ENCODE results near the gene VWA2. TPM values are rescaled to one million over a fixed set of nuclear protein-coding genes. Genes with fewer than 3 reads are reported as not detected.

Gene VWA2
- polyA plus RNA-seq, 1 donor (not counting 4 experiments of a cell fraction or from before 2014, with no cell fraction given) = 0.41 TPM

- H3K4me3 ChIP-seq (ENCODE audit: control insufficient read depth in 2 of 3, extremely low read depth in 1 of 3, insufficient read depth in 2 of 3, low read depth in 1 of 3, low read length in 3 of 3) = no peak overlapping the region
- H3K9me1 ChIP-seq (ENCODE audit: control insufficient read depth, extremely low read depth, insufficient read depth, low read length) = peaks cover 4% of the 10 kb centered on the region
- H3K27ac ChIP-seq (ENCODE audit: control insufficient read depth, insufficient read depth, low read length) = no peak overlapping the region
- H3K9ac ChIP-seq (ENCODE audit: control insufficient read depth, extremely low read depth, insufficient read depth, low read length) = no peak overlapping the region
- no peaks in the 10 kb centered on the region for H3K9me3 ChIP-seq (ENCODE audit: control insufficient read depth, low read depth, low read length)
- no peak for DNase-seq (ENCODE audit: low read depth, low spot score)
- H2AFZ ChIP-seq (ENCODE audit: control insufficient read depth, low read length) = no peak overlapping the region
- H3K4me2 ChIP-seq (ENCODE audit: control insufficient read depth, extremely low read depth, insufficient read depth, low read depth, low read length) = no peak overlapping the region
- H3K36me3 ChIP-seq (ENCODE audit: control insufficient read depth in 2 of 2, extremely low read depth in 1 of 2, insufficient read depth in 2 of 2, low read length in 2 of 2) = peaks cover 6 to 48% of the 10 kb centered on the region in 2 experiments
- H4K20me1 ChIP-seq (ENCODE audit: control insufficient read depth, extremely low read depth, insufficient read depth, low read length) = no peaks in the 10 kb centered on the region
- H3K79me2 ChIP-seq (ENCODE audit: control insufficient read depth, insufficient read depth, low read length) = peaks cover 10% of the 10 kb centered on the region
- FAIRE-seq = no peak
- dilution Hi-C loops (cut with MboI; ENCODE audit: extremely low pct_ligation_motif_present, low sequenced_read_pairs) = no loop called here
- no peak for TF ChIP-seq CTCF (optimal IDR thresholded peaks at IDR 0.05 in 1 of 3, IDR thresholded peaks at IDR 0.05 in 1 of 3, conservative IDR thresholded peaks at IDR 0.05 in 1 of 3; ENCODE audit: extremely low read depth in 1 of 3, insufficient read depth in 2 of 3, low read length in 3 of 3)
- TF ChIP-seq EZH2 (IDR thresholded peaks at IDR 0.05; ENCODE audit: low read length) = no peak
- no peaks in the 10 kb centered on the region for H3K27me3 ChIP-seq (ENCODE audit: control insufficient read depth, extremely low read depth, insufficient read depth, low read length)
- H3K4me1 ChIP-seq (ENCODE audit: control insufficient read depth, extremely low read depth, insufficient read depth, low read length) = peaks cover 36% of the 10 kb centered on the region
Measured at GRCh38 chr10:114334301-114334700, 95.2 kb downstream of the VWA2 start.

GRCh38 chr10:114335614-114336013, 96.6 kb downstream of the VWA2 start:
- DNase-seq (ENCODE audit: low read depth, low spot score) (no peak), FAIRE-seq (no peak)
- H3K36me3 ChIP-seq (ENCODE audit: control insufficient read depth in 2 of 2, extremely low read depth in 1 of 2, insufficient read depth in 2 of 2, low read length in 2 of 2) = peaks cover 6 to 44% of the 10 kb centered on the region in 2 experiments
- H3K4me3 ChIP-seq (ENCODE audit: control insufficient read depth in 2 of 3, extremely low read depth in 1 of 3, insufficient read depth in 2 of 3, low read depth in 1 of 3, low read length in 3 of 3) = no peak overlapping the region
- H3K9ac ChIP-seq (ENCODE audit: control insufficient read depth, extremely low read depth, insufficient read depth, low read length) = no peak overlapping the region
- H3K27me3 ChIP-seq (ENCODE audit: control insufficient read depth, extremely low read depth, insufficient read depth, low read length) = no peaks in the 10 kb centered on the region
- no peaks in the 10 kb centered on the region for H3K9me3 ChIP-seq (ENCODE audit: control insufficient read depth, low read depth, low read length)
- H4K20me1 ChIP-seq (ENCODE audit: control insufficient read depth, extremely low read depth, insufficient read depth, low read length) = no peaks in the 10 kb centered on the region
- H3K4me2 ChIP-seq (ENCODE audit: control insufficient read depth, extremely low read depth, insufficient read depth, low read depth, low read length) = no peak overlapping the region
- TF ChIP-seq CTCF (optimal IDR thresholded peaks at IDR 0.05 in 1 of 3, IDR thresholded peaks at IDR 0.05 in 1 of 3, conservative IDR thresholded peaks at IDR 0.05 in 1 of 3; ENCODE audit: extremely low read depth in 1 of 3, insufficient read depth in 2 of 3, low read length in 3 of 3) (no peak), EZH2 (IDR thresholded peaks at IDR 0.05; ENCODE audit: low read length) (no peak)
- H2AFZ ChIP-seq (ENCODE audit: control insufficient read depth, low read length) = no peak overlapping the region
- peaks cover 4% of the 10 kb centered on the region for H3K9me1 ChIP-seq (ENCODE audit: control insufficient read depth, extremely low read depth, insufficient read depth, low read length)
- dilution Hi-C loops (cut with MboI; ENCODE audit: extremely low pct_ligation_motif_present, low sequenced_read_pairs) = no loop called here
- peaks cover 10% of the 10 kb centered on the region for H3K79me2 ChIP-seq (ENCODE audit: control insufficient read depth, insufficient read depth, low read length)
- peaks cover 36% of the 10 kb centered on the region for H3K4me1 ChIP-seq (ENCODE audit: control insufficient read depth, extremely low read depth, insufficient read depth, low read length)
- no peak overlapping the region for H3K27ac ChIP-seq (ENCODE audit: control insufficient read depth, insufficient read depth, low read length)

All from keratinocyte (primary cell).